Coronary artery (tissue), 2 donors: ENCODE measurements around the gene MYO18A.

Source experiments
- DNase-seq: peaks from one replicate; pipeline ENCODE4 v3.0.0-alpha.2; 2017; ENCODE audit warnings: low spot score
- H3K27ac ChIP-seq, 2 donors: fragments of 200-600 bp; sonication (generic); one replicate each; pipeline ENCODE4 v1.5.1; 2016 to 2019
- H3K4me3 ChIP-seq: fragments of 200-600 bp; sonication (generic); 2 replicates; pipeline ENCODE4 v1.5.1; 2016; ENCODE audit warnings: mild to moderate bottlenecking, moderate library complexity
- CTCF ChIP-seq: fragments of 200-600 bp; sonication (generic); IDR thresholded peaks from one replicate; pipeline ENCODE4 v1.5.1; 2019; ENCODE audit warnings: antibody characterized with exemption

The MYO18A gene

GRCh38 chr17:29158488-29159275, 21.5 kb downstream of the MYO18A start:
- no peak for TF ChIP-seq CTCF
- peak overlapping the region in 1 of 2 donors; percentile 26 for H3K27ac ChIP-seq
- no peak for DNase-seq
- peak overlapping the region; percentile 23 for H3K4me3 ChIP-seq

GRCh38 chr17:29158096-29158487, 22.1 kb downstream of the MYO18A start:
- Histone ChIP-seq H3K4me3 (no peak overlapping the region), H3K27ac (peak overlapping the region in 1 of 2 donors; percentile 26)
- no peak for DNase-seq

GRCh38 chr17:29157310-29157709, 22.9 kb downstream of the MYO18A start:
- peak overlapping the region in 1 of 2 donors; percentile 69 for H3K27ac ChIP-seq
- no peak for TF ChIP-seq CTCF
- no peak overlapping the region for H3K4me3 ChIP-seq
- no peak for DNase-seq

More at GRCh38 chr17:29158096-29158487, 22.1 kb downstream of the MYO18A start:
- TF ChIP-seq CTCF, result no peak

GRCh38 chr17:29156781-29157180, 23.4 kb downstream of the MYO18A start:
- no peak for TF ChIP-seq CTCF
- peak overlapping the region in 1 of 2 donors; percentile 69 for H3K27ac ChIP-seq
- H3K4me3 ChIP-seq, result no peak overlapping the region
- DNase-seq, result no peak

- TF ChIP-seq CTCF, result no peak
- Histone ChIP-seq H3K4me3 (no peak overlapping the region), H3K27ac (peak overlapping the region; percentile 40 to 69)
- no peak for DNase-seq
Observed at GRCh38 chr17:29155966-29156338, 24.2 kb downstream of the MYO18A start.

GRCh38 chr17:29155227-29155965, 24.8 kb downstream of the MYO18A start:
- DNase-seq, result no peak
- TF ChIP-seq CTCF, result no peak
- H3K27ac ChIP-seq, result peak overlapping the region; percentile 40 to 69
- no peak overlapping the region for H3K4me3 ChIP-seq
